ENCODE results near the gene KCNJ9. TPM values are rescaled to one million over a fixed set of nuclear protein-coding genes. Genes with fewer than 3 reads are reported as not detected.

KCNJ9 gene
- total and polyA plus RNA-seq, 2 experiments from 2014 or later: 0.24 to 0.34 TPM

DNA sequence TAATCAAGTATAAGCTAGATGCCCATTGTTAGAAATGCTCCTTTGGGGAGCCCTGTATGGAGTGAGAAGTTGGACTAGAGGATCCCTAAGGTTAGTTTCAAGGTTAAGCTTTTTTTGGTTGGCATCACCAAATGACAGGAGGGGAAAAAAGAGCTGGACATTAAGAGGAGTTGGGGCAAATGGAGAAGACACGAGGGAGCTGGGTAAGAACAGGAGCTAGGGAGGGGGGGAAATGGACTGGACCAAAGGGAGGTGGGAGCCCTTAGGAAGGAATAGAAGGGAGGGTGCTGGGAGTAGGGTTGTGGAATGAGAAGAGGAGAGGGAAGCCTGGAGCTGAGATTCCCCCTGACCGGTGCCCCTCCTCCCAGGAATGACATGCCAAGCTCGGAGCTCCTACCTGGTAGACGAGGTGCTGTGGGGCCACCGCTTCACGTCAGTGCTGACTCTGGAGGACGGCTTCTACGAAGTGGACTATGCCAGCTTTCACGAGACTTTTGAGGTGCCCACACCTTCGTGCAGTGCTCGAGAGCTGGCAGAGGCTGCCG, 5.9 kb downstream of the KCNJ9 start:
- peaks cover 25% of the 10 kb centered on the region for H3K36me3 Mint-ChIP-seq (ENCODE audit: low read depth)
- H3K9me3 Mint-ChIP-seq: no peaks in the 10 kb centered on the region; the same call in 2 of the 3 replicates
- no peaks in the 10 kb centered on the region for H3K9me2 ChIP-seq (ENCODE audit: insufficient read depth)
- H2AFZ ChIP-seq: no peak overlapping the region
- no peak overlapping the region for H3K4me2 ChIP-seq
- no peak overlapping the region for H3K4me3 Mint-ChIP-seq
- no peaks in the 10 kb centered on the region for H3K4me1 ChIP-seq (ENCODE audit: insufficient read depth)
- H3K27me3 Mint-ChIP-seq (ENCODE audit: insufficient read depth, low read depth, poor library complexity): peaks cover 37% of the 10 kb centered on the region
- H3F3A ChIP-seq (replicated peaks; ENCODE audit: low read depth): peaks cover 5% of the 10 kb centered on the region
- H3K27ac ChIP-seq (ENCODE audit: low read depth): no peak overlapping the region
- no peak overlapping the region for H3K27ac Mint-ChIP-seq
- no peaks in the 10 kb centered on the region; the same call in 1 of the 2 replicates for H3K36me3 ChIP-seq (ENCODE audit: insufficient read depth)
- DNase-seq (ENCODE audit: low spot score) (no peak), ATAC-seq (no peak)
- no peak overlapping the region for H3K4me3 ChIP-seq
- H4K20me1 ChIP-seq (replicated peaks; ENCODE audit: insufficient read depth): no peaks in the 10 kb centered on the region; the same call in 1 of the 2 replicates
- peaks cover 17% of the 10 kb centered on the region for H3K4me1 Mint-ChIP-seq
- peaks cover 29% of the 10 kb centered on the region for H3K27me3 ChIP-seq (ENCODE audit: insufficient read depth)
- H3K79me2 ChIP-seq (replicated peaks; ENCODE audit: insufficient read depth): no peaks in the 10 kb centered on the region
- TF ChIP-seq, protein P1, sequence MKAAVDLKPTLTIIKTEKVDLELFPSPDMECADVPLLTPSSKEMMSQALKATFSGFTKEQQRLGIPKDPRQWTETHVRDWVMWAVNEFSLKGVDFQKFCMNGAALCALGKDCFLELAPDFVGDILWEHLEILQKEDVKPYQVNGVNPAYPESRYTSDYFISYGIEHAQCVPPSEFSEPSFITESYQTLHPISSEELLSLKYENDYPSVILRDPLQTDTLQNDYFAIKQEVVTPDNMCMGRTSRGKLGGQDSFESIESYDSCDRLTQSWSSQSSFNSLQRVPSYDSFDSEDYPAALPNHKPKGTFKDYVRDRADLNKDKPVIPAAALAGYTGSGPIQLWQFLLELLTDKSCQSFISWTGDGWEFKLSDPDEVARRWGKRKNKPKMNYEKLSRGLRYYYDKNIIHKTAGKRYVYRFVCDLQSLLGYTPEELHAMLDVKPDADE (IDR thresholded peaks at IDR 0.05): no peak
- TF ChIP-seq EZH2 (IDR thresholded peaks at IDR 0.05; ENCODE audit: low read depth, unreplicated experiment) (no peak), ZNF331 (CRISPR knock-in tag; IDR thresholded peaks at IDR 0.05; ENCODE audit: low read depth) (no peak), JUNB (IDR thresholded peaks at IDR 0.05; ENCODE audit: unreplicated experiment) (no peak), POLR2AphosphoS5 (IDR thresholded peaks at IDR 0.05; ENCODE audit: low read depth) (no peak), EZH2phosphoT487 (IDR thresholded peaks at IDR 0.05; ENCODE audit: unreplicated experiment) (no peak), ZNF114 (CRISPR knock-in tag; IDR thresholded peaks at IDR 0.05) (no peak), NANOG (IDR thresholded peaks at IDR 0.05; ENCODE audit: borderline replicate concordance) (no peak), CREB1 (CRISPR knock-in tag; IDR thresholded peaks at IDR 0.05; ENCODE audit: low read depth) (no peak), STAT1 (IDR thresholded peaks at IDR 0.05; ENCODE audit: unreplicated experiment) (no peak)
- TF ChIP-seq, protein P2, sequence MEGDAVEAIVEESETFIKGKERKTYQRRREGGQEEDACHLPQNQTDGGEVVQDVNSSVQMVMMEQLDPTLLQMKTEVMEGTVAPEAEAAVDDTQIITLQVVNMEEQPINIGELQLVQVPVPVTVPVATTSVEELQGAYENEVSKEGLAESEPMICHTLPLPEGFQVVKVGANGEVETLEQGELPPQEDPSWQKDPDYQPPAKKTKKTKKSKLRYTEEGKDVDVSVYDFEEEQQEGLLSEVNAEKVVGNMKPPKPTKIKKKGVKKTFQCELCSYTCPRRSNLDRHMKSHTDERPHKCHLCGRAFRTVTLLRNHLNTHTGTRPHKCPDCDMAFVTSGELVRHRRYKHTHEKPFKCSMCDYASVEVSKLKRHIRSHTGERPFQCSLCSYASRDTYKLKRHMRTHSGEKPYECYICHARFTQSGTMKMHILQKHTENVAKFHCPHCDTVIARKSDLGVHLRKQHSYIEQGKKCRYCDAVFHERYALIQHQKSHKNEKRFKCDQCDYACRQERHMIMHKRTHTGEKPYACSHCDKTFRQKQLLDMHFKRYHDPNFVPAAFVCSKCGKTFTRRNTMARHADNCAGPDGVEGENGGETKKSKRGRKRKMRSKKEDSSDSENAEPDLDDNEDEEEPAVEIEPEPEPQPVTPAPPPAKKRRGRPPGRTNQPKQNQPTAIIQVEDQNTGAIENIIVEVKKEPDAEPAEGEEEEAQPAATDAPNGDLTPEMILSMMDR (conservative IDR thresholded peaks at IDR 0.05; ENCODE audit: low read depth in 2 of 2): no peak
- TF ChIP-seq, protein P3, sequence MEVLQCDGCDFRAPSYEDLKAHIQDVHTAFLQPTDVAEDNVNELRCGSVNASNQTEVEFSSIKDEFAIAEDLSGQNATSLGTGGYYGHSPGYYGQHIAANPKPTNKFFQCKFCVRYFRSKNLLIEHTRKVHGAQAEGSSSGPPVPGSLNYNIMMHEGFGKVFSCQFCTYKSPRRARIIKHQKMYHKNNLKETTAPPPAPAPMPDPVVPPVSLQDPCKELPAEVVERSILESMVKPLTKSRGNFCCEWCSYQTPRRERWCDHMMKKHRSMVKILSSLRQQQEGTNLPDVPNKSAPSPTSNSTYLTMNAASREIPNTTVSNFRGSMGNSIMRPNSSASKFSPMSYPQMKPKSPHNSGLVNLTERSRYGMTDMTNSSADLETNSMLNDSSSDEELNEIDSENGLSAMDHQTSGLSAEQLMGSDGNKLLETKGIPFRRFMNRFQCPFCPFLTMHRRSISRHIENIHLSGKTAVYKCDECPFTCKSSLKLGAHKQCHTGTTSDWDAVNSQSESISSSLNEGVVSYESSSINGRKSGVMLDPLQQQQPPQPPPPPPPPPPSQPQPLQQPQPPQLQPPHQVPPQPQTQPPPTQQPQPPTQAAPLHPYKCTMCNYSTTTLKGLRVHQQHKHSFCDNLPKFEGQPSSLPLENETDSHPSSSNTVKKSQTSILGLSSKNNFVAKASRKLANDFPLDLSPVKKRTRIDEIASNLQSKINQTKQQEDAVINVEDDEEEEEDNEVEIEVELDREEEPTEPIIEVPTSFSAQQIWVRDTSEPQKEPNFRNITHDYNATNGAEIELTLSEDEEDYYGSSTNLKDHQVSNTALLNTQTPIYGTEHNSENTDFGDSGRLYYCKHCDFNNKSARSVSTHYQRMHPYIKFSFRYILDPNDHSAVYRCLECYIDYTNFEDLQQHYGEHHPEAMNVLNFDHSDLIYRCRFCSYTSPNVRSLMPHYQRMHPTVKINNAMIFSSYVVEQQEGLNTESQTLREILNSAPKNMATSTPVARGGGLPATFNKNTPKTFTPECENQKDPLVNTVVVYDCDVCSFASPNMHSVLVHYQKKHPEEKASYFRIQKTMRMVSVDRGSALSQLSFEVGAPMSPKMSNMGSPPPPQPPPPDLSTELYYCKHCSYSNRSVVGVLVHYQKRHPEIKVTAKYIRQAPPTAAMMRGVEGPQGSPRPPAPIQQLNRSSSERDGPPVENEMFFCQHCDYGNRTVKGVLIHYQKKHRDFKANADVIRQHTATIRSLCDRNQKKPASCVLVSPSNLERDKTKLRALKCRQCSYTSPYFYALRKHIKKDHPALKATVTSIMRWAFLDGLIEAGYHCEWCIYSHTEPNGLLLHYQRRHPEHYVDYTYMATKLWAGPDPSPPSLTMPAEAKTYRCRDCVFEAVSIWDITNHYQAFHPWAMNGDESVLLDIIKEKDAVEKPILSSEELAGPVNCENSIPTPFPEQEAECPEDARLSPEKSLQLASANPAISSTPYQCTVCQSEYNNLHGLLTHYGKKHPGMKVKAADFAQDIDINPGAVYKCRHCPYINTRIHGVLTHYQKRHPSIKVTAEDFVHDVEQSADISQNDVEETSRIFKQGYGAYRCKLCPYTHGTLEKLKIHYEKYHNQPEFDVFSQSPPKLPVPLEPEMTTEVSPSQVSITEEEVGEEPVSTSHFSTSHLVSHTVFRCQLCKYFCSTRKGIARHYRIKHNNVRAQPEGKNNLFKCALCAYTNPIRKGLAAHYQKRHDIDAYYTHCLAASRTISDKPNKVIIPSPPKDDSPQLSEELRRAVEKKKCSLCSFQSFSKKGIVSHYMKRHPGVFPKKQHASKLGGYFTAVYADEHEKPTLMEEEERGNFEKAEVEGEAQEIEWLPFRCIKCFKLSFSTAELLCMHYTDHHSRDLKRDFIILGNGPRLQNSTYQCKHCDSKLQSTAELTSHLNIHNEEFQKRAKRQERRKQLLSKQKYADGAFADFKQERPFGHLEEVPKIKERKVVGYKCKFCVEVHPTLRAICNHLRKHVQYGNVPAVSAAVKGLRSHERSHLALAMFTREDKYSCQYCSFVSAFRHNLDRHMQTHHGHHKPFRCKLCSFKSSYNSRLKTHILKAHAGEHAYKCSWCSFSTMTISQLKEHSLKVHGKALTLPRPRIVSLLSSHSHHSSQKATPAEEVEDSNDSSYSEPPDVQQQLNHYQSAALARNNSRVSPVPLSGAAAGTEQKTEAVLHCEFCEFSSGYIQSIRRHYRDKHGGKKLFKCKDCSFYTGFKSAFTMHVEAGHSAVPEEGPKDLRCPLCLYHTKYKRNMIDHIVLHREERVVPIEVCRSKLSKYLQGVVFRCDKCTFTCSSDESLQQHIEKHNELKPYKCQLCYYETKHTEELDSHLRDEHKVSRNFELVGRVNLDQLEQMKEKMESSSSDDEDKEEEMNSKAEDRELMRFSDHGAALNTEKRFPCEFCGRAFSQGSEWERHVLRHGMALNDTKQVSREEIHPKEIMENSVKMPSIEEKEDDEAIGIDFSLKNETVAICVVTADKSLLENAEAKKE (CRISPR knock-in tag; IDR thresholded peaks at IDR 0.05): no peak
- TF ChIP-seq, protein P4, sequence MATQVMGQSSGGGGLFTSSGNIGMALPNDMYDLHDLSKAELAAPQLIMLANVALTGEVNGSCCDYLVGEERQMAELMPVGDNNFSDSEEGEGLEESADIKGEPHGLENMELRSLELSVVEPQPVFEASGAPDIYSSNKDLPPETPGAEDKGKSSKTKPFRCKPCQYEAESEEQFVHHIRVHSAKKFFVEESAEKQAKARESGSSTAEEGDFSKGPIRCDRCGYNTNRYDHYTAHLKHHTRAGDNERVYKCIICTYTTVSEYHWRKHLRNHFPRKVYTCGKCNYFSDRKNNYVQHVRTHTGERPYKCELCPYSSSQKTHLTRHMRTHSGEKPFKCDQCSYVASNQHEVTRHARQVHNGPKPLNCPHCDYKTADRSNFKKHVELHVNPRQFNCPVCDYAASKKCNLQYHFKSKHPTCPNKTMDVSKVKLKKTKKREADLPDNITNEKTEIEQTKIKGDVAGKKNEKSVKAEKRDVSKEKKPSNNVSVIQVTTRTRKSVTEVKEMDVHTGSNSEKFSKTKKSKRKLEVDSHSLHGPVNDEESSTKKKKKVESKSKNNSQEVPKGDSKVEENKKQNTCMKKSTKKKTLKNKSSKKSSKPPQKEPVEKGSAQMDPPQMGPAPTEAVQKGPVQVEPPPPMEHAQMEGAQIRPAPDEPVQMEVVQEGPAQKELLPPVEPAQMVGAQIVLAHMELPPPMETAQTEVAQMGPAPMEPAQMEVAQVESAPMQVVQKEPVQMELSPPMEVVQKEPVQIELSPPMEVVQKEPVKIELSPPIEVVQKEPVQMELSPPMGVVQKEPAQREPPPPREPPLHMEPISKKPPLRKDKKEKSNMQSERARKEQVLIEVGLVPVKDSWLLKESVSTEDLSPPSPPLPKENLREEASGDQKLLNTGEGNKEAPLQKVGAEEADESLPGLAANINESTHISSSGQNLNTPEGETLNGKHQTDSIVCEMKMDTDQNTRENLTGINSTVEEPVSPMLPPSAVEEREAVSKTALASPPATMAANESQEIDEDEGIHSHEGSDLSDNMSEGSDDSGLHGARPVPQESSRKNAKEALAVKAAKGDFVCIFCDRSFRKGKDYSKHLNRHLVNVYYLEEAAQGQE (IDR thresholded peaks at IDR 0.05; ENCODE audit: unreplicated experiment): no peak
